ENCODE measurements around the gene LDB3. TPM values are rescaled to one million over a fixed set of nuclear protein-coding genes. Genes with fewer than 3 reads are reported as not detected.

The LDB3 gene
- total and polyA plus RNA-seq, 2 of the 8 experiments (the other 6 are each of a cell fraction or from before 2014, with no cell fraction given), result 0.20 to 0.43 TPM

- peak; percentile 72 to 80 for TF ChIP-seq RAD21 (IDR thresholded peaks at IDR 0.05 in 1 of 2, conservative IDR thresholded peaks at IDR 0.05 in 1 of 2; ENCODE audit: low read depth in 2 of 2, low read length in 2 of 2)
- no peak for TF ChIP-seq ATF2 (IDR thresholded peaks at IDR 0.05; ENCODE audit: low read length)
- TF ChIP-seq TCF12 (IDR thresholded peaks at IDR 0.05; ENCODE audit: low read depth, low read length), result 0 out of 2 replicates have a peak, but pooled peaks have one; percentile 13
- TF ChIP-seq GABPA (IDR thresholded peaks at IDR 0.05; ENCODE audit: borderline replicate concordance, insufficient read depth, low read length), result peak; percentile 60; the same call in 1 of the 2 replicates
- TF ChIP-seq MAX (IDR thresholded peaks at IDR 0.05), result peak; percentile 52; the same call in 1 of the 2 replicates
- TF ChIP-seq SUZ12 (IDR thresholded peaks at IDR 0.05; ENCODE audit: low read length), result no peak
These were observed 42.7 kb downstream of the LDB3 start (continued) for GRCh38 chr10:86710987-86711512.

Measured in H1 (cell line).